ENCODE data around the gene CALML6.

DNA sequence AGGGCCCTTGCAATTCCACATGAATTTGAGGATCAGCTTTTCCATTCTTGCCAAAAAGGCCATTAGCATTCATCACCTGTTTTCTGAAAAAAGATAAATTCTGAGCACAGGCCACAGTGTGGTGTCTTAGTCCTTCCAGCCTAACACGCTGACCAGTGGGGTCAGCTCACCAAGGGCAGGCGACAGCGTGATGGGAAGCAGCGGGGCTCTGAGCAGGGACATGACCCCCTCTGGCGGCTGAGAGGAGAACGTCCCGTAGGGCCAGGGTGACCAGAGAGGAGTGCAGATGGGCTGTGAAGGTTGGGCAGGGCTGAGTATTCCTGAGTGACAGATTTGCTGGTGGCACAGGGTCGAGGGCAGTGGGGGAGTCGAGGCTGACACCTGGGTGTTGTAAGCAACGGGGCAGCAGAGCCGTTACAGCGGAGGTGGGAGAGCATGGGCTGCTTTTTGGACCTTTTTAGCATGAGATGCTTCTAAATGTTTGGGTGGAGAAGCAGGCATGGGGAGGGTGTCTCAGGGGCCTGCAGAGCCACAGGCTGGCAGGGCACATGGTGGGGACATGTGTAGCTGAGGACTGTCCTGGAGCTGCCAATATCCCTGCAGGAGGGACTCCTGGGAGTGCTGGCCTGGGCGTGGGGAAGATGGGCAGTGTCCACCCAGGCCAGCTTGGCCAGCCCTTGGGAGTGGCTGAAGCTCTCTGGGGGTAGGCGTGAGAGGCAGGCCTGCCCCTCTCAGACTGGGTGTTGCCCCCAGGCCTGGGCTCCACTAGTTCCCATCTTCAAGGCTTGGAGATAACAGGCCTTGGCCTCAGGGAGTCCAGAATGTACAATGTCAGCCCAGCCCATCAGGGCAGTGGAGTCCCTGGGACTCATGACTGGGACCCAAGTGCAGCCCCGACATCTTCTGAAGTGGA is 8.6 kb upstream of the CALML6 start:
- TF ChIP-seq, protein P1, sequence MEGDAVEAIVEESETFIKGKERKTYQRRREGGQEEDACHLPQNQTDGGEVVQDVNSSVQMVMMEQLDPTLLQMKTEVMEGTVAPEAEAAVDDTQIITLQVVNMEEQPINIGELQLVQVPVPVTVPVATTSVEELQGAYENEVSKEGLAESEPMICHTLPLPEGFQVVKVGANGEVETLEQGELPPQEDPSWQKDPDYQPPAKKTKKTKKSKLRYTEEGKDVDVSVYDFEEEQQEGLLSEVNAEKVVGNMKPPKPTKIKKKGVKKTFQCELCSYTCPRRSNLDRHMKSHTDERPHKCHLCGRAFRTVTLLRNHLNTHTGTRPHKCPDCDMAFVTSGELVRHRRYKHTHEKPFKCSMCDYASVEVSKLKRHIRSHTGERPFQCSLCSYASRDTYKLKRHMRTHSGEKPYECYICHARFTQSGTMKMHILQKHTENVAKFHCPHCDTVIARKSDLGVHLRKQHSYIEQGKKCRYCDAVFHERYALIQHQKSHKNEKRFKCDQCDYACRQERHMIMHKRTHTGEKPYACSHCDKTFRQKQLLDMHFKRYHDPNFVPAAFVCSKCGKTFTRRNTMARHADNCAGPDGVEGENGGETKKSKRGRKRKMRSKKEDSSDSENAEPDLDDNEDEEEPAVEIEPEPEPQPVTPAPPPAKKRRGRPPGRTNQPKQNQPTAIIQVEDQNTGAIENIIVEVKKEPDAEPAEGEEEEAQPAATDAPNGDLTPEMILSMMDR (IDR thresholded peaks at IDR 0.05), result peak; percentile 73 to 94 (median 87)
- TF ChIP-seq POLR2A (IDR thresholded peaks at IDR 0.05), result no peak
- TF ChIP-seq POLR2AphosphoS5 (IDR thresholded peaks at IDR 0.05), result peak; percentile 49 to 67 (median 61)

All from breast epithelium (tissue), 3 donors.